GF-D8 (cell line): ENCODE data around the gene CAPN8.
A peak's percentile ranks its signal among the peaks of the same experiment; 100 is the strongest.

ENCODE experiments used
- DNase-seq: peaks from one replicate; lab custom pipeline; 2025; lab: John Stamatoyannopoulos, UW

CAPN8 gene

GRCh38 chr1:223617323-223618070, 48.0 kb downstream of the CAPN8 start:
- DNase-seq = no peak

- DNase-seq = no peak
Observed at GRCh38 chr1:223616586-223616985, 48.9 kb downstream of the CAPN8 start.

- no peak for DNase-seq
Observed at GRCh38 chr1:223611936-223612335, 53.6 kb downstream of the CAPN8 start.

GRCh38 chr1:223609977-223610376, 55.5 kb downstream of the CAPN8 start:
- DNase-seq = no peak

GRCh38 chr1:223609066-223609465, 56.4 kb downstream of the CAPN8 start:
- no peak for DNase-seq

GRCh38 chr1:223558512-223558911, 107.0 kb downstream of the CAPN8 start:
- DNase-seq = no peak

- DNase-seq = no peak
Observed at GRCh38 chr1:223557130-223557475, 108.4 kb downstream of the CAPN8 start.

- DNase-seq = no peak
Observed at GRCh38 chr1:223556414-223557129, 108.9 kb downstream of the CAPN8 start.

GRCh38 chr1:223553957-223554356, 111.5 kb downstream of the CAPN8 start:
- no peak for DNase-seq

GRCh38 chr1:223551610-223552009, 113.9 kb downstream of the CAPN8 start:
- DNase-seq = no peak

GRCh38 chr1:223549740-223550139, 115.8 kb downstream of the CAPN8 start:
- no peak for DNase-seq

GRCh38 chr1:223547316-223548114, 118.0 kb downstream of the CAPN8 start:
- no peak for DNase-seq

- no peak for DNase-seq
Observed at GRCh38 chr1:223545343-223545742, 120.2 kb downstream of the CAPN8 start.

- DNase-seq = no peak
Observed at GRCh38 chr1:223543560-223543959, 121.9 kb downstream of the CAPN8 start.

GRCh38 chr1:223542831-223543230, 122.7 kb downstream of the CAPN8 start:
- DNase-seq = no peak

GRCh38 chr1:223540485-223541106, 124.9 kb downstream of the CAPN8 start:
- no peak for DNase-seq

GRCh38 chr1:223539750-223540149, 125.8 kb downstream of the CAPN8 start:
- no peak for DNase-seq

- DNase-seq = no peak
Observed at GRCh38 chr1:223538981-223539380, 126.5 kb downstream of the CAPN8 start.

- DNase-seq = no peak
Observed at GRCh38 chr1:223535319-223535718, 130.2 kb downstream of the CAPN8 start.

- no peak for DNase-seq
Observed at GRCh38 chr1:223534677-223535076, 130.8 kb downstream of the CAPN8 start.

- no peak for DNase-seq
Observed at GRCh38 chr1:223533708-223534107, 131.8 kb downstream of the CAPN8 start.

- DNase-seq = peak; percentile 1
Observed at GRCh38 chr1:223531742-223532341, 133.7 kb downstream of the CAPN8 start.
